Measurements from ENCODE around the gene RHNO1.

DNA sequence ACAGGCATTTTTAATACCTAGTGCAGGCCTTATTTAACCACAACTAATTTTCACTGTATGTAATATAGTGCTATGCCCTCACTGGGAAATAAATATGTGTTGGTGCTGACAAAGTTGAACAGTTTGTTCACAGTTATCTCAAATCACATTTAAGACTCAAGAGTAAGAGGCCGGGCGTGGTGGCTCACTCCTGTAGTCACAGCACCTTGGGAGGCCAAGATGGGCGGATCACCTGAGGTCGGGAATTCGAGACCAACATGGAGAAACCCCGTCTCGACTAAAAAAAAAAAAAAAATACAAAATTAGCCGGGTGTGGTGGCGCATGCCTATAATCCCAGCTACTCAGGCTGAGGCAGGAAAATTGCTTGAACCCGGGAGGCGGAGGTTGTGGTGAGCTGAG is 59.3 kb downstream of the RHNO1 start:
- no peak for TF ChIP-seq POLR2A (IDR thresholded peaks at IDR 0.05)
- TF ChIP-seq, protein P1, sequence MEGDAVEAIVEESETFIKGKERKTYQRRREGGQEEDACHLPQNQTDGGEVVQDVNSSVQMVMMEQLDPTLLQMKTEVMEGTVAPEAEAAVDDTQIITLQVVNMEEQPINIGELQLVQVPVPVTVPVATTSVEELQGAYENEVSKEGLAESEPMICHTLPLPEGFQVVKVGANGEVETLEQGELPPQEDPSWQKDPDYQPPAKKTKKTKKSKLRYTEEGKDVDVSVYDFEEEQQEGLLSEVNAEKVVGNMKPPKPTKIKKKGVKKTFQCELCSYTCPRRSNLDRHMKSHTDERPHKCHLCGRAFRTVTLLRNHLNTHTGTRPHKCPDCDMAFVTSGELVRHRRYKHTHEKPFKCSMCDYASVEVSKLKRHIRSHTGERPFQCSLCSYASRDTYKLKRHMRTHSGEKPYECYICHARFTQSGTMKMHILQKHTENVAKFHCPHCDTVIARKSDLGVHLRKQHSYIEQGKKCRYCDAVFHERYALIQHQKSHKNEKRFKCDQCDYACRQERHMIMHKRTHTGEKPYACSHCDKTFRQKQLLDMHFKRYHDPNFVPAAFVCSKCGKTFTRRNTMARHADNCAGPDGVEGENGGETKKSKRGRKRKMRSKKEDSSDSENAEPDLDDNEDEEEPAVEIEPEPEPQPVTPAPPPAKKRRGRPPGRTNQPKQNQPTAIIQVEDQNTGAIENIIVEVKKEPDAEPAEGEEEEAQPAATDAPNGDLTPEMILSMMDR (IDR thresholded peaks at IDR 0.05), result no peak
